NCI-H2196 treated with DMSO at 0.1 percent for 48 hours (cell line): ENCODE data around the gene NR0B1.

ENCODE experiments used
- DNase-seq: peaks from one replicate; lab custom pipeline; 2025; ENCODE audit not compliant: unreplicated experiment; lab: John Stamatoyannopoulos, UW

Gene NR0B1

DNA sequence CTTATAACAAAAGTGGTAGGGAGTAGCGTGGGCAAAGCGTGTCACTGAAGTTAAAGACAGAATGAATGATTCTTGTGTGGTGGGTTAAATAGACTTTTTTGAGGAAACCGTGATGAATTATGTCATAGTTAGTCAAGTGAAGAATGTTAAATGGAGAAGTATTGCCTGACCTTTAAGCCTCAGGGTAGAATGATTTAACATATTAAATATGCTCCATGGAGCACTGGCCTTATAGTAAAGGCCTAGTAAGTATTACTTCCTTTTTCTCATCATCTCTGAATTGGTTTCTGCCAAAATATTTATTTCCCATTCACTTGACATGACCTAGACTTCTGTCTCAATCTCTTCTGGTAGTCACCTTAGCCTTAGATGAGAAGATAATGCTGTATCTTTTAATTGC, 38.6 kb downstream of the NR0B1 start:
- DNase-seq = no peak

DNA sequence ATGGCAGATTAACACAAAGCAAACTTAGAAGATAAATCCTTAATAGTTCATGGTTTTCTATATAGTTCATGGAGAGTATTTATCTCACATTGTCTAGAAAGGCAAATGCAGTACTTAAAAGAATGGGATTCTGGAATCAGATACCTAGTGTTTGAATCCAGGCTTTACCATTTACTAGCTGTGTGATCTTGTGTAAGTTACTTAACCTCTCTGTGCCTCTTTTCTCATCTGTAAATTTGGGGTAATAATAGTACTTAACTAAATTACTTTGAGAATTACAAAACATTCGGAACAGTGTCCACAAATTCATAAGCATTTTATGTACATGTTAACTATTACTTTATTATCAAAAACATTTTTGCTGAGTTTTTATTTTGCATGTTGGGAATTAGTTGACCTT, 46.4 kb downstream of the NR0B1 start:
- DNase-seq = no peak

DNA sequence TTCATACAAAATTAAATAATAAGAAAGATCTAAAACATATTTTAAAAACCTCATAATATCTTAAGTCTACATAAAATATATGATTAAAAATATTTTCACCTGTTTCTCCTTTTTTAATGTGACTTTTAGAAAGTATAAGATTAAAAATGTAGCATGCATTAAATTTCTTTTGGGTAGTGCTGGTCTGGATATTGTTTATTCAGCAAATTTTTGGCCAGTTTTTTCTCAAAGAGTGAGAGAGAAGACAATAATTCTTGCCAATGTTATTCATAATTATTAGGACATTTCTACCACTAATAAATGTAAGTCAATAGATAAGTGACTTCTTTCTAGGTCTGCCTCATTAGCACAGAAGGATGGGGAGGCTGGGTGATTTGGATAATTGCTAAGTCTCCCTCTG, 48.2 kb downstream of the NR0B1 start:
- DNase-seq = no peak

- DNase-seq = no peak
Observed at GRCh38 chrX:30259927-30260326, 49.3 kb downstream of the NR0B1 start.
